ENCODE data around the gene MYZAP. TPM values are rescaled to one million over a fixed set of nuclear protein-coding genes. Genes with fewer than 3 reads are reported as not detected.

The MYZAP gene
- total RNA-seq, 1 experiment from 2014 or later = 1.1 TPM

DNA sequence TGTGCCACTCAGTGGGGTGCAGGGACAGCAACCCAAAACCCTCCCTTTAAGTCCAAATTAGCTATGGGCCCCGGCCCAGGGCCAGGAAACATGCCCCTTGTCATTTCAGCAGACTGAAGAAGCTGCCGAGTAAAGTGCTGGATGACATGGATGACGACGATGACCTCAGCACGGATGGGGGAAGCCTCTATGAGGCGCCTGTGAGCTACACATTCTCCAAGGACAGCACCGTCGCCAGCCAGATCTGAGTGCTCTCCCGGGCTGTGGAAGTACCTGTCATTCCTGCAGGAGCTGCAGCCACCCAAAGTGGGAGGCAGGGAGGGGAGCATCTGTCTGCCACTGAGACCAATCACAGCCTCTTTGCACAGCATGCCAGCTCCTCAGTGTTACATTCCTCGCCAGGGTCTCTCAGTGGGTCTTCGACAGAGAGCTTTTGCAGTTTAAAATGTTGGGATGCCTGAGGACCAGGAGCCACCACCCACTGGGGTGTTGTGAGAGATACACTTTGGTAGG lies 44.4 kb upstream of the MYZAP start:
- CTCF ChIA-PET = no interaction called here

DNA sequence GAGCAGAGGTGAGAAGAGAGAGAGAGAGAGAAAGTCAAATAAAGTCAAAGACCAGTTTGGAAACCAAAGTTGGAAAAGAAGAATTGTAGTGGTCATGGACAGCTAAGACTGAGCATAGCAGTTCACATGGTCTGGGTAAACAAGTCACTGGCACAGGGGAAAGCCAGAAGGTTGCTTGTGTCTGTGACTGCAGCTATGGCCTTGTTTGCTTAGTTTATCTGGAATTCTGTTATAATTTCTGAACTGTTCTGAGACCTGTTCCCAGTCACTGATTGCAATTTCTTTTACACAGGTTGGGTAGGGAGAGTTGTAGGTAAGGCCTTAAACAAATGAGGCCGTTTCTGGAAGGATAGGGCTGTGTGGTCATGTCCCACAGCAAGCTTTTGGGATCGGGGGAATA lies 43.4 kb upstream of the MYZAP start:
- no peak overlapping the region; the same call in 1 of the 2 replicates for H3K27ac ChIP-seq (ENCODE audit: low read length)
- ChIA-PET POLR2A (no interaction called here), CTCF (interaction anchor here (0.6 kb wide), 1 partner anchor 12 kb away, joined by 10 read pairs; no protein-coding TSS in a partner anchor)
- intact Hi-C loops (cut with micrococcal nuclease; ENCODE audit: unreplicated experiment) = no loop called here
- no peaks in the 10 kb centered on the region for H3K36me3 ChIP-seq (ENCODE audit: control insufficient read depth, insufficient read depth, low read length)
- in situ Hi-C loops (cut with HindIII; ENCODE audit: low pct_unique_long_range_greater_than_20kb, low sequenced_read_pairs) = no loop called here
- TF ChIP-seq, protein P1, sequence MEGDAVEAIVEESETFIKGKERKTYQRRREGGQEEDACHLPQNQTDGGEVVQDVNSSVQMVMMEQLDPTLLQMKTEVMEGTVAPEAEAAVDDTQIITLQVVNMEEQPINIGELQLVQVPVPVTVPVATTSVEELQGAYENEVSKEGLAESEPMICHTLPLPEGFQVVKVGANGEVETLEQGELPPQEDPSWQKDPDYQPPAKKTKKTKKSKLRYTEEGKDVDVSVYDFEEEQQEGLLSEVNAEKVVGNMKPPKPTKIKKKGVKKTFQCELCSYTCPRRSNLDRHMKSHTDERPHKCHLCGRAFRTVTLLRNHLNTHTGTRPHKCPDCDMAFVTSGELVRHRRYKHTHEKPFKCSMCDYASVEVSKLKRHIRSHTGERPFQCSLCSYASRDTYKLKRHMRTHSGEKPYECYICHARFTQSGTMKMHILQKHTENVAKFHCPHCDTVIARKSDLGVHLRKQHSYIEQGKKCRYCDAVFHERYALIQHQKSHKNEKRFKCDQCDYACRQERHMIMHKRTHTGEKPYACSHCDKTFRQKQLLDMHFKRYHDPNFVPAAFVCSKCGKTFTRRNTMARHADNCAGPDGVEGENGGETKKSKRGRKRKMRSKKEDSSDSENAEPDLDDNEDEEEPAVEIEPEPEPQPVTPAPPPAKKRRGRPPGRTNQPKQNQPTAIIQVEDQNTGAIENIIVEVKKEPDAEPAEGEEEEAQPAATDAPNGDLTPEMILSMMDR (IDR thresholded peaks at IDR 0.05) = no peak
- TF ChIP-seq, protein P2, sequence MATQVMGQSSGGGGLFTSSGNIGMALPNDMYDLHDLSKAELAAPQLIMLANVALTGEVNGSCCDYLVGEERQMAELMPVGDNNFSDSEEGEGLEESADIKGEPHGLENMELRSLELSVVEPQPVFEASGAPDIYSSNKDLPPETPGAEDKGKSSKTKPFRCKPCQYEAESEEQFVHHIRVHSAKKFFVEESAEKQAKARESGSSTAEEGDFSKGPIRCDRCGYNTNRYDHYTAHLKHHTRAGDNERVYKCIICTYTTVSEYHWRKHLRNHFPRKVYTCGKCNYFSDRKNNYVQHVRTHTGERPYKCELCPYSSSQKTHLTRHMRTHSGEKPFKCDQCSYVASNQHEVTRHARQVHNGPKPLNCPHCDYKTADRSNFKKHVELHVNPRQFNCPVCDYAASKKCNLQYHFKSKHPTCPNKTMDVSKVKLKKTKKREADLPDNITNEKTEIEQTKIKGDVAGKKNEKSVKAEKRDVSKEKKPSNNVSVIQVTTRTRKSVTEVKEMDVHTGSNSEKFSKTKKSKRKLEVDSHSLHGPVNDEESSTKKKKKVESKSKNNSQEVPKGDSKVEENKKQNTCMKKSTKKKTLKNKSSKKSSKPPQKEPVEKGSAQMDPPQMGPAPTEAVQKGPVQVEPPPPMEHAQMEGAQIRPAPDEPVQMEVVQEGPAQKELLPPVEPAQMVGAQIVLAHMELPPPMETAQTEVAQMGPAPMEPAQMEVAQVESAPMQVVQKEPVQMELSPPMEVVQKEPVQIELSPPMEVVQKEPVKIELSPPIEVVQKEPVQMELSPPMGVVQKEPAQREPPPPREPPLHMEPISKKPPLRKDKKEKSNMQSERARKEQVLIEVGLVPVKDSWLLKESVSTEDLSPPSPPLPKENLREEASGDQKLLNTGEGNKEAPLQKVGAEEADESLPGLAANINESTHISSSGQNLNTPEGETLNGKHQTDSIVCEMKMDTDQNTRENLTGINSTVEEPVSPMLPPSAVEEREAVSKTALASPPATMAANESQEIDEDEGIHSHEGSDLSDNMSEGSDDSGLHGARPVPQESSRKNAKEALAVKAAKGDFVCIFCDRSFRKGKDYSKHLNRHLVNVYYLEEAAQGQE (IDR thresholded peaks at IDR 0.05; ENCODE audit: insufficient read depth in 1 of 2, low read depth in 2 of 2, low read length in 1 of 2) = no peak
- TF ChIP-seq POLR2AphosphoS5 (IDR thresholded peaks at IDR 0.05; ENCODE audit: low read depth, low read length) (no peak), TCF7L2 (IDR thresholded peaks at IDR 0.05; ENCODE audit: low read depth, low read length) (no peak), SIN3A (IDR thresholded peaks at IDR 0.05; ENCODE audit: borderline replicate concordance, insufficient read depth, low read depth, low read length) (no peak)
- DNase-seq (ENCODE audit: low read depth, low spot score) = no peak
- H3K4me3 ChIP-seq (ENCODE audit: low read depth in 2 of 2, low read length in 2 of 2) = no peak overlapping the region
- H3K4me1 ChIP-seq (ENCODE audit: control insufficient read depth, insufficient read depth, low read length) = peaks cover 13% of the 10 kb centered on the region
- no peak for ATAC-seq
- no peaks in the 10 kb centered on the region for H3K9me3 ChIP-seq (ENCODE audit: control insufficient read depth, insufficient read depth, low read depth, low read length)
- BruUV-seq (replicated peaks) = no TSS peak
- no peaks in the 10 kb centered on the region for H3K27me3 ChIP-seq (ENCODE audit: control insufficient read depth, insufficient read depth, low read length)

More for the DNA sequence above, 44.4 kb upstream of the MYZAP start:
- H3K9me3 ChIP-seq (ENCODE audit: control insufficient read depth, insufficient read depth, low read depth, low read length) = no peaks in the 10 kb centered on the region
- in situ Hi-C loops (cut with HindIII; ENCODE audit: low pct_unique_long_range_greater_than_20kb, low sequenced_read_pairs) = no loop called here
- no peak overlapping the region for H3K27ac ChIP-seq (ENCODE audit: low read length)
- TF ChIP-seq SIN3A (IDR thresholded peaks at IDR 0.05; ENCODE audit: borderline replicate concordance, insufficient read depth, low read depth, low read length) = no peak
- TF ChIP-seq TCF7L2 (IDR thresholded peaks at IDR 0.05; ENCODE audit: low read depth, low read length) = no peak
- no peak for TF ChIP-seq POLR2AphosphoS5 (IDR thresholded peaks at IDR 0.05; ENCODE audit: low read depth, low read length)
- TF ChIP-seq, protein P2 (IDR thresholded peaks at IDR 0.05; ENCODE audit: insufficient read depth in 1 of 2, low read depth in 2 of 2, low read length in 1 of 2) = no peak
- TF ChIP-seq, protein P1 (IDR thresholded peaks at IDR 0.05) = no peak
- H3K4me3 ChIP-seq (ENCODE audit: low read depth in 2 of 2, low read length in 2 of 2) = no peak overlapping the region
- H3K36me3 ChIP-seq (ENCODE audit: control insufficient read depth, insufficient read depth, low read length) = no peaks in the 10 kb centered on the region
- POLR2A ChIA-PET = no interaction called here
- intact Hi-C loops (cut with micrococcal nuclease; ENCODE audit: unreplicated experiment) = no loop called here
- H3K27me3 ChIP-seq (ENCODE audit: control insufficient read depth, insufficient read depth, low read length) = no peaks in the 10 kb centered on the region
- peaks cover 13% of the 10 kb centered on the region for H3K4me1 ChIP-seq (ENCODE audit: control insufficient read depth, insufficient read depth, low read length)
- ATAC-seq (no peak), DNase-seq (ENCODE audit: low read depth, low spot score) (no peak)
- BruUV-seq (replicated peaks) = no TSS peak
